ENCODE data around the gene DNAH17.

DNAH17 gene

GRCh38 chr17:78390241-78391050 lies 186.8 kb downstream of the DNAH17 start:
- H3K4me3 Mint-ChIP-seq, result no peak overlapping the region
- H3K27me3 Mint-ChIP-seq, result no peaks in the 10 kb centered on the region
- H3K27ac Mint-ChIP-seq, result peak overlapping the region; percentile 88
- no peaks in the 10 kb centered on the region for H3K9me3 Mint-ChIP-seq
- peaks cover 67% of the 10 kb centered on the region for H3K36me3 Mint-ChIP-seq (ENCODE audit: low read depth)
- intact Hi-C loops (cut with micrococcal nuclease), result no loop called here
- peaks cover 62% of the 10 kb centered on the region for H3K4me1 Mint-ChIP-seq (ENCODE audit: low read depth)

DNA sequence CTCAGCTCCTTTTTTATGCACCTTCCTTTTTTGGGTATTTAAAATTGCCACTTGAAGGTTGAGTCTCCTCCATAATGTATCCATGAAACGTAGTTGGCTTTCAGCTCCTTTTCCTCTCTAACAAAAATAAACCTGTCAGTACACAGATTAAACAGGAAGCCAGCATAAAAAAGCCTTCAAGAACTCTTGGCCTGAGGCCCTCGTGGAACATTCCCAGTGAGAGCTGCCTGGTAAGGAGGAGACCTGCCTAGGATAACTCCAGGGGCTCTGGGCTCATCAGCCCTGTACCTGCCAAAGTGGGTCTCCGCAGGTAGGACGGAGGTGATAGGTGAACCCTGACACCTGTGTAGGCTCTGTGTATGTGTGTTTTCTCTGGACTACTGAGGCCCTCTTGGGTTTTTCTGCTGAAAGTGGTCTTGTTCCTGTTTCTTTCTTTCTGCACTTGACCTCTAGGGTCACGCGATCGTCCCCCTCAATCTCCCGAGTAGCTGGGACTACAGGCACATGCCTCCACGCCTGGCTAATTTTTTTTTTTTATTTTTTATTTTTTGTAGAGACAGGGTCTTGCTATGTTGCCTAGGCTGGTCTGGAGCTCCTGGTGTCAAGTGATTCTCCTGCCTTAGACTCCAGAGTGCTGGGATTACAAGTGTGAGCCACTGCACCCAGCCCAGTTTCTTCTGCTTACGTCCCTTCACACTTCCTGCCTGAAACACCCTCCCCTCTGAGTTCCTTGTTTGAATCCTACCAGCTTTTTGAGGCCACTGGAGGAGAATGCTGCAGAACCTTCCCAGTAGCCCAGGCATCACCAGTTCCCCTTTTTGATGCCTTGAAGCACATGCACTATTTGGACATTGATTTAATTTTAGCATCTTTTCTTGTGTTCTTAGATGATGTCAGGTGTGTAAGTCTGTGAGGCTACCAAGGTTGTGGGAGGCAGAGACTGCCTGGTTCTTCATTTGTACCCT lies 188.9 kb downstream of the DNAH17 start:
- intact Hi-C loops (cut with micrococcal nuclease), result loop anchor here (2.0 kb wide), 1 partner anchor 29 kb away; no protein-coding TSS in a partner anchor
- Mint-ChIP-seq H3K27ac (peak overlapping the region; percentile 88), H3K27me3 (no peaks in the 10 kb centered on the region), H3K4me3 (peak overlapping the region; percentile 26), H3K36me3 (ENCODE audit: low read depth) (peaks cover 57% of the 10 kb centered on the region), H3K9me3 (no peaks in the 10 kb centered on the region), H3K4me1 (ENCODE audit: low read depth) (peaks cover 80% of the 10 kb centered on the region)

- H3K27me3 Mint-ChIP-seq, result no peaks in the 10 kb centered on the region
- peaks cover 94% of the 10 kb centered on the region for H3K4me1 Mint-ChIP-seq (ENCODE audit: low read depth)
- H3K36me3 Mint-ChIP-seq (ENCODE audit: low read depth), result peaks cover 59% of the 10 kb centered on the region
- peak overlapping the region; percentile 46 for H3K4me3 Mint-ChIP-seq
- H3K9me3 Mint-ChIP-seq, result no peaks in the 10 kb centered on the region
- intact Hi-C loops (cut with micrococcal nuclease), result no loop called here
- peak overlapping the region; percentile 88 for H3K27ac Mint-ChIP-seq
Observed at GRCh38 chr17:78384479-78385175, 192.6 kb downstream of the DNAH17 start.

GRCh38 chr17:78383725-78384471 lies 193.3 kb downstream of the DNAH17 start:
- no peaks in the 10 kb centered on the region for H3K9me3 Mint-ChIP-seq
- peaks cover 93% of the 10 kb centered on the region for H3K4me1 Mint-ChIP-seq (ENCODE audit: low read depth)
- H3K27me3 Mint-ChIP-seq, result no peaks in the 10 kb centered on the region
- H3K27ac Mint-ChIP-seq, result peak overlapping the region; percentile 88
- peak overlapping the region; percentile 46 for H3K4me3 Mint-ChIP-seq
- intact Hi-C loops (cut with micrococcal nuclease), result no loop called here
- H3K36me3 Mint-ChIP-seq (ENCODE audit: low read depth), result peaks cover 63% of the 10 kb centered on the region

- peaks cover 82% of the 10 kb centered on the region for H3K4me1 Mint-ChIP-seq (ENCODE audit: low read depth)
- peaks cover 64% of the 10 kb centered on the region for H3K36me3 Mint-ChIP-seq (ENCODE audit: low read depth)
- H3K9me3 Mint-ChIP-seq, result no peaks in the 10 kb centered on the region
- peak overlapping the region; percentile 88 for H3K27ac Mint-ChIP-seq
- intact Hi-C loops (cut with micrococcal nuclease), result no loop called here
- no peaks in the 10 kb centered on the region for H3K27me3 Mint-ChIP-seq
- H3K4me3 Mint-ChIP-seq, result peak overlapping the region; percentile 25
Observed at GRCh38 chr17:78381601-78382232, 195.5 kb downstream of the DNAH17 start.

GRCh38 chr17:78380370-78380769 lies 196.8 kb downstream of the DNAH17 start:
- Mint-ChIP-seq H3K27ac (peak overlapping the region; percentile 88), H3K27me3 (no peaks in the 10 kb centered on the region), H3K36me3 (ENCODE audit: low read depth) (peaks cover 50% of the 10 kb centered on the region), H3K4me3 (peak overlapping the region; percentile 97), H3K9me3 (no peaks in the 10 kb centered on the region), H3K4me1 (ENCODE audit: low read depth) (peaks cover 80% of the 10 kb centered on the region)
- intact Hi-C loops (cut with micrococcal nuclease), result no loop called here

- peaks cover 80% of the 10 kb centered on the region for H3K4me1 Mint-ChIP-seq (ENCODE audit: low read depth)
- intact Hi-C loops (cut with micrococcal nuclease), result no loop called here
Observed at GRCh38 chr17:78379131-78379491, 198.1 kb downstream of the DNAH17 start.

GRCh38 chr17:78378225-78379130 lies 198.7 kb downstream of the DNAH17 start, which contains the start of gene PGS1:
TSS of gene PGS1 (plus strand) at chr17:78378649. CDS start at chr17:78378666, 17 bp downstream.
- H3K4me3 Mint-ChIP-seq, result peak within 1 kb of the TSS; percentile 97
- peak within 1 kb of the TSS; percentile 88 for H3K27ac Mint-ChIP-seq
- intact Hi-C loops (cut with micrococcal nuclease), result no loop called here
- peaks cover 76% of the 10 kb centered on the region for H3K4me1 Mint-ChIP-seq (ENCODE audit: low read depth)
- H3K27me3 Mint-ChIP-seq, result no peaks in the 10 kb centered on the region
- H3K9me3 Mint-ChIP-seq, result no peaks in the 10 kb centered on the region
- H3K36me3 Mint-ChIP-seq (ENCODE audit: low read depth), result peaks cover 39% of the 10 kb centered on the region

More at GRCh38 chr17:78379131-78379491, 198.1 kb downstream of the DNAH17 start:
- peak overlapping the region; percentile 97 for H3K4me3 Mint-ChIP-seq
- H3K27ac Mint-ChIP-seq, result peak overlapping the region; percentile 88
- no peaks in the 10 kb centered on the region for H3K27me3 Mint-ChIP-seq
- H3K9me3 Mint-ChIP-seq, result no peaks in the 10 kb centered on the region
- H3K36me3 Mint-ChIP-seq (ENCODE audit: low read depth), result peaks cover 39% of the 10 kb centered on the region

DNA sequence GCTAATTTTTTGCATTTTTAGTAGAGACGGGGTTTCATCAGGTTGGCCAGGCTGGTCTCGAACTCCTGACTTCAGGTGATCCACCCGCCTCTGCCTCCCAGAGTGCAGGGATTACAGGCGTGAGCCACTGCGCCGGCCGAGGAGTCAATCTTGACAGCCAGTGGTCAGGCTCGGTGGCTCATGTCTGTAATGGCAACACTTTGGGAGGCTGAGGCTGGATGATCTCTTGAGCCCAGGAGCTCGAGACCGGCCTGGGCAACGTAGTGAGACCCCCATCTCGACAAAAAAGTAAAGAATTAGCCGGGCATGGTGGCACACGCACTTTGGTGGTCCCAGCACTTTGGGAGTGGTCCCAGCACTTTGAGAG lies 199.4 kb downstream of the DNAH17 start:
- Mint-ChIP-seq H3K4me1 (ENCODE audit: low read depth) (peaks cover 75% of the 10 kb centered on the region), H3K27ac (peak overlapping the region; percentile 88), H3K9me3 (no peaks in the 10 kb centered on the region), H3K4me3 (peak overlapping the region; percentile 97), H3K36me3 (ENCODE audit: low read depth) (peaks cover 35% of the 10 kb centered on the region), H3K27me3 (no peaks in the 10 kb centered on the region)
- intact Hi-C loops (cut with micrococcal nuclease), result no loop called here

DNA sequence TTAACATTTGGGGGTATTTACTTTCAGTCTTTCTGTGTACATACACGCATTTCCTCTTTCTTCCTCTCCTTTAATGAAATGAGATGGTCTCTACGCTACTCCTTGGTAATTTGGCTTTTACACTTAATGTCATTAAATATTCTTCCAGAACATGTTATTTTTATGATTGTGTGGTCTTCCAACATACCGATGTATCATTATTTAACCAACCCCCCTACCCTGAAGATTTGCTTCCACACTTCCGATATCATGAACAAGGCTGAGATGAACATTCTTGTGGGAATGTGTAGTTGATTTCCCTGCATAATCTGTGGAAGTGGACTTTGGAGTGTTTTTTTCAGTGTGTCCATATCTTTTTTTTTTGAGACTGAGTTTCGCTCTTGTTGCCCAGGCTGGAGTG lies 201.0 kb downstream of the DNAH17 start:
- H3K36me3 Mint-ChIP-seq (ENCODE audit: low read depth), result peaks cover 21% of the 10 kb centered on the region
- H3K27ac Mint-ChIP-seq, result peak overlapping the region; percentile 79
- H3K4me3 Mint-ChIP-seq, result no peak overlapping the region
- intact Hi-C loops (cut with micrococcal nuclease), result no loop called here
- H3K4me1 Mint-ChIP-seq (ENCODE audit: low read depth), result peaks cover 61% of the 10 kb centered on the region
- H3K9me3 Mint-ChIP-seq, result no peaks in the 10 kb centered on the region
- H3K27me3 Mint-ChIP-seq, result no peaks in the 10 kb centered on the region

- H3K9me3 Mint-ChIP-seq, result no peaks in the 10 kb centered on the region
- H3K27ac Mint-ChIP-seq, result peak overlapping the region; percentile 79
- intact Hi-C loops (cut with micrococcal nuclease), result no loop called here
- H3K36me3 Mint-ChIP-seq (ENCODE audit: low read depth), result peaks cover 15% of the 10 kb centered on the region
- no peaks in the 10 kb centered on the region for H3K27me3 Mint-ChIP-seq
- peaks cover 55% of the 10 kb centered on the region for H3K4me1 Mint-ChIP-seq (ENCODE audit: low read depth)
- no peak overlapping the region for H3K4me3 Mint-ChIP-seq
Observed at GRCh38 chr17:78375401-78376151, 201.6 kb downstream of the DNAH17 start.
